HPDE6-E6E7 (cell line): Measurements from ENCODE around the gene MR1.

Source experiments
- DNase-seq: peaks from one replicate; pipeline ENCODE4 v3.0.0; 2011; ENCODE audit warnings: missing footprints; ENCODE audit errors: extremely low spot score

MR1 gene

GRCh38 chr1:181090641-181091126 is 56.9 kb downstream of the MR1 start:
- no peak for DNase-seq

GRCh38 chr1:181091309-181092040 is 57.7 kb downstream of the MR1 start:
- no peak for DNase-seq

- DNase-seq: no peak
These were observed 58.3 kb downstream of the MR1 start for GRCh38 chr1:181092056-181092455.

GRCh38 chr1:181092883-181093458 is 59.2 kb downstream of the MR1 start:
- no peak for DNase-seq

GRCh38 chr1:181094416-181095212 is 60.8 kb downstream of the MR1 start:
- DNase-seq: no peak

- no peak for DNase-seq
These were observed 61.5 kb downstream of the MR1 start for GRCh38 chr1:181095260-181095659.

- DNase-seq: no peak
These were observed 62.0 kb downstream of the MR1 start for GRCh38 chr1:181095763-181096184.

GRCh38 chr1:181097242-181097641 is 63.5 kb downstream of the MR1 start:
- no peak for DNase-seq

GRCh38 chr1:181099152-181100014 is 65.6 kb downstream of the MR1 start:
- DNase-seq: peak; percentile 78

GRCh38 chr1:181100015-181100905 is 66.5 kb downstream of the MR1 start:
- no peak for DNase-seq

GRCh38 chr1:181100934-181101333 is 67.2 kb downstream of the MR1 start:
- no peak for DNase-seq

GRCh38 chr1:181101581-181102226 is 67.9 kb downstream of the MR1 start:
- DNase-seq: no peak

- no peak for DNase-seq
These were observed 69.1 kb downstream of the MR1 start for GRCh38 chr1:181102841-181103240.

- no peak for DNase-seq
These were observed 69.6 kb downstream of the MR1 start for GRCh38 chr1:181103399-181103798.

- DNase-seq: no peak
These were observed 70.4 kb downstream of the MR1 start for GRCh38 chr1:181104042-181104789.

- DNase-seq: no peak
These were observed 71.0 kb downstream of the MR1 start for GRCh38 chr1:181104790-181105133.

GRCh38 chr1:181105134-181106021 is 71.6 kb downstream of the MR1 start:
- DNase-seq: peak; percentile 84

GRCh38 chr1:181106022-181106312 is 72.2 kb downstream of the MR1 start:
- DNase-seq: no peak

- DNase-seq: no peak
These were observed 72.7 kb downstream of the MR1 start for GRCh38 chr1:181106479-181106878.
